Stimulated activated CD4-positive, alpha-beta T cell treated with anti-CD3 and anti-CD28 coated beads, TNF-alpha, amount 100 ng/mL, for 48 hours (primary cell): Measurements from ENCODE around the gene ASAP2.
"Not testable (repeated sequence)": the region's sequence is repeated elsewhere in the genome, so short reads cannot be mapped to it uniquely, and the experiment has no call there.

Experiments
- DNase-seq, 3 donors: peaks; one replicate each; pipeline ENCODE4 v3.0.0-alpha.2; 2020; ENCODE audit warnings: low read depth in 3 of 3

The ASAP2 gene

GRCh38 chr2:9251154-9252001 lies 44.8 kb downstream of the ASAP2 start:
- no peak for DNase-seq

- no peak for DNase-seq
These were observed 45.4 kb downstream of the ASAP2 start for GRCh38 chr2:9252002-9252357.

- no peak for DNase-seq
These were observed 48.8 kb downstream of the ASAP2 start for GRCh38 chr2:9255416-9255815.

DNA sequence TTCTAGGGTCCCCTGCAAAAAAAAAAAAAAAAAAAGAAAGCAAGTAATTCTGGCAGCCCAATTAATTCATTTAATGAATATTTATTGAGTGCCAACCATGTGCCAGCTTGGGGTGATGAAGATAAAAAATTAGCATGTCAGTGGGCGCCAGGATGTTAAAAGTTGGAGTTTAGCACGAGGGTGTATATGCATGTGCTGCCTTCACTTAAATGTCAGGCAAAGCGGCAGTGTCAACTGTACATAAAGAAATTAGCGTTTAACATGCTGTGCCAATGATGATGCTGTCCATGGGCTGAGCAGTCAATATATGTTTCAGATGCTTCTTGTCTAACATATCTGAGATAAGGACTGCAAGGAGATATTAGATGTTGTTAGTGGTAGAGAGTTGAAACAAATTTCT lies 49.5 kb downstream of the ASAP2 start:
- DNase-seq, result no peak

- DNase-seq, result no peak
These were observed 50.0 kb downstream of the ASAP2 start for GRCh38 chr2:9256570-9257043.

DNA sequence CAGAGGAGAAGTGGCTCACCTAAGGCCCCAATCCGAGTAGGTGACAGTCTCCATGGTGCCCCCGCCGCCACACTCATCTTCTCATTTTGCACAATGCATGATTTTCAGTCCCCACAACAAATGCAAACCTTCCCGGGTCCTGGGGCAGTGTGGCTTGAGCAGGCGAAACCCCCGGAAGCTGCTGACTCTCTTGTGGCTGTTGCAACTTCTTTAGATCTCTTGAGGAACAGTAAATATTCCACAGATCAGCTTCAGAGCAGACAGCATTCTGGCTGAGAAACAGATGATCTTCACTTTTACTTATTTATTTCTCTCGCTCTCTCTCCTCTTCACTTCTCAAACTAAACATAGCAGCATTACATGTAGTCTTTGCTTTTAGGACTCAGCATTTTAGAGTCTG lies 51.9 kb downstream of the ASAP2 start:
- no peak for DNase-seq

- DNase-seq, result no peak
These were observed 52.4 kb downstream of the ASAP2 start for GRCh38 chr2:9258953-9259399.

GRCh38 chr2:9260464-9260918 lies 53.9 kb downstream of the ASAP2 start:
- no peak for DNase-seq

- DNase-seq, result no peak
These were observed 54.7 kb downstream of the ASAP2 start for GRCh38 chr2:9261231-9261883.

GRCh38 chr2:9262671-9263171 lies 56.1 kb downstream of the ASAP2 start:
- no peak for DNase-seq

GRCh38 chr2:9263428-9263827 lies 56.8 kb downstream of the ASAP2 start:
- no peak for DNase-seq

DNA sequence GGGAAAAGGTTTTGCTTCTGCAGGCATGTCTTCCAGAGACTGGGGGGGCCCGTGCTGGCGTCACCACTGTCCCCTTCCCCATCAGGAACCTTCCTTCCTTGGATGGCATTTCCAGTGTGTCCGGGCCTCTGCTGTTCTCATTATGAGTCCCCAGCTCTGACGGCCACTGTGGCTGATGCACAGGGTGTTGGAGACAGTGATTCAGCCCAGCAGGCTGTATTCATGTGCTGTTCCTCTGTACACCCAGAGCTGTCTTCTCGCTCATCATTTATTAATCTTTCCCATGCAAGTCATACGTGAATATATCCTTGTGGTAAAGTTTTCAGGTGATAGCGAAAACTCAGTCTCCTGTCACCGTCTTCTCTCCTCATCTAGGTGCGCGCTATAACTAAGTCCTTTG lies 57.7 kb downstream of the ASAP2 start:
- no peak for DNase-seq

DNA sequence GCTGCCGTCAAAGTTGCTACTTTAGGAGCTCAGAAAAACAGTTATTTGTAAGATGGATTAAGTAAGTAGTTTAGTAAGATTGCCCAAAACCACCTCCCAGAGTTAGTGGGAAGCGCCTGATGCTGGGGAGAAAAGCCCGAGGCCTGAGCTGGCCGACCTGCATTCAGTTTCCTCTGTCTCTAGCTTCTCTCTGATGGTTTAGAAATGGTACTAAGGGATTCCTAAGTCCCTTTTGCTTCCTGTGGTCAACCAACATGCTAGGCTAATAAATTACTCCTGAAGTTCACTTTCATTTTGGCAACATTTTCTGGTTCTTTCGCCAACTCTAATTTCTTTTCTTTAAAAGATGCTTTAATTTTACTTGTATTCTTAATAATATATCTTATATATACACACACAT lies 60.1 kb downstream of the ASAP2 start:
- no peak for DNase-seq

DNA sequence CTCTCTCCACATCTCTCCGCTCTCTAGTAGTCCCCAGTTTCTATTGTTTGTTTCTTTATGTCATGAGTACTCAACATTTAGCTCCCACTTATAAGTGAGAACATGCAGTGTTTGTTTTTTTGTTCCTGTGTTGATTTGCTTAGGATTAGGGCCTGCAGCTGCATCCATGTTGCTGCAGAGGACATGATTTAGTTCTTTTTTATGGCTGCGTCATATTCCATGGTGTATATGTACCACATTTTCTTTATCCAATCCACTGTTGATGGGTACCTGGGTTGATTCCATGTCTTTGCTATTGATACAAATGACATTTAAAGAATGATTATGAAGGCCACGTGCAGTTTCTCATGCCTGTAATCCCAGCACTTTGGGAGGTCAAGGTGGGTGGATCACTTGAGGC lies 60.7 kb downstream of the ASAP2 start:
- DNase-seq, result not testable (repeated sequence)

- DNase-seq, result no peak
These were observed 61.9 kb downstream of the ASAP2 start for GRCh38 chr2:9268301-9269080.

DNA sequence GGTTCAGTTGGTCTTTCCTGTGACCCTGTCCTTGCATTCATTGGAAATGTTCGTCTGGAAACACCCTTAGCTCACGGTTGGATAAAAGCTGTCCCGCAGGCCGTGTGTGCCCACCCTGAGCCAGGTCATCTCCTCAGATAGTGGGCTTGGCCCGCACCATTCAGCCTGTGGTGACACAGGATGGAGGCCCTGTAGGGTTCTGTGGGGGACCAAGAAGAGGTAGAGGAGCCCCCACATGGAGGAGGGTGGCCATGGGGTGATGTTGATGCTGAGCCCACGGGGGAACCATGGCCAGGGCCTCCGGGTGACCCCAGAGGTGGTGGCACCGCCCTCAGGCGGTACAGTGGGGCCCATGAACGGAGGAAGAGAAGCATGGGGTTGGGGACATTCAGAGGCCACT lies 62.7 kb downstream of the ASAP2 start:
- DNase-seq, result no peak

GRCh38 chr2:9269695-9270360 lies 63.2 kb downstream of the ASAP2 start:
- no peak for DNase-seq

DNA sequence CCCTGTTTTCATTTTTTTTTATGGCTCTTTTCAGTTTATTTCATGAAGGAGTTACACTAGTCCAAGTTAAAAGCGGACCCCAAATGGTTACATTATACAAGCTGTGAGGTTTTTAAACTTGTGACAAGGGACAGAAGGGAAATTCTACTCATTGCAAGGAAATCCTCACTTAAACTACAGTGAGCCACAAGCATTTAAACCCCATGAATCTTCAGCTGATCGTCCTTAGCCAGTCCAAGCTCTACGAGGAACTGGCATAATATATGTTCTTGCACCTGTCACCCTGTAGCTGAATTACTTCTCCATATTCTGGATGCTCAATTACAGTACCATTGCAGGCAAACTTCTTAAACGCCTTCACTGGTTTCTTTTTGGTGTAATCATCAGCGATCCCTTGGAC lies 64.5 kb downstream of the ASAP2 start:
- no peak for DNase-seq

- no peak for DNase-seq
These were observed 65.1 kb downstream of the ASAP2 start for GRCh38 chr2:9271691-9272090.

GRCh38 chr2:9273486-9274130 lies 67.0 kb downstream of the ASAP2 start:
- no peak for DNase-seq

GRCh38 chr2:9274701-9275343 lies 68.2 kb downstream of the ASAP2 start:
- no peak for DNase-seq
